Measurements from ENCODE around the gene RBSN.

Gene RBSN

GRCh38 chr3:15066467-15066866 lies 32.5 kb downstream of the RBSN start:
- CTCF ChIA-PET: no interaction called here
- no peak for DNase-seq (ENCODE audit: extremely low spot score)
- POLR2A ChIA-PET: no interaction called here
- no peak for TF ChIP-seq ARNT (IDR thresholded peaks at IDR 0.05)
- TF ChIP-seq SUZ12 (IDR thresholded peaks at IDR 0.05): no peak
- TF ChIP-seq ZNF384 (IDR thresholded peaks at IDR 0.05): no peak
- TF ChIP-seq LEF1 (IDR thresholded peaks at IDR 0.05; ENCODE audit: borderline replicate concordance): no peak
- no peak for TF ChIP-seq TARDBP (IDR thresholded peaks at IDR 0.05)
- no peak for TF ChIP-seq BHLHE40 (IDR thresholded peaks at IDR 0.05; ENCODE audit: borderline replicate concordance)
- TF ChIP-seq PKNOX1 (IDR thresholded peaks at IDR 0.05): no peak
- no peak for TF ChIP-seq ELF4 (IDR thresholded peaks at IDR 0.05)
- no peak for TF ChIP-seq FOXK2 (IDR thresholded peaks at IDR 0.05)
- TF ChIP-seq CTBP1 (IDR thresholded peaks at IDR 0.05; ENCODE audit: borderline replicate concordance): no peak
- TF ChIP-seq NFRKB (IDR thresholded peaks at IDR 0.05): no peak
- TF ChIP-seq FOXA1 (IDR thresholded peaks at IDR 0.05): no peak
- no peak for TF ChIP-seq L3MBTL2 (conservative IDR thresholded peaks at IDR 0.05)
- no peak for TF ChIP-seq SP1 (IDR thresholded peaks at IDR 0.05)
- TF ChIP-seq FOXM1 (IDR thresholded peaks at IDR 0.05; ENCODE audit: borderline replicate concordance): no peak
- TF ChIP-seq HDGF (IDR thresholded peaks at IDR 0.05; ENCODE audit: borderline replicate concordance): no peak

GRCh38 chr3:15065550-15066007 lies 33.4 kb downstream of the RBSN start:
- ChIA-PET CTCF (no interaction called here), POLR2A (interaction anchor here (0.5 to 2.4 kb wide), 20 partner anchors 9 to 414 kb away, joined by 3 to 15 read pairs (median 4); partner anchors contain the start of genes CAPN7, CCDC174 and RBSN)
- DNase-seq (ENCODE audit: extremely low spot score): no peak
- TF ChIP-seq L3MBTL2 (conservative IDR thresholded peaks at IDR 0.05) (no peak), SP1 (IDR thresholded peaks at IDR 0.05) (no peak), ZNF384 (IDR thresholded peaks at IDR 0.05) (no peak), SUZ12 (IDR thresholded peaks at IDR 0.05) (no peak), FOXA1 (IDR thresholded peaks at IDR 0.05) (no peak), TARDBP (IDR thresholded peaks at IDR 0.05) (no peak), FOXK2 (IDR thresholded peaks at IDR 0.05) (no peak)

- DNase-seq (ENCODE audit: extremely low spot score): peak; percentile 96
- CTCF ChIA-PET: interaction anchor here (1.2 kb wide), 1 partner anchor 8 kb away, joined by 3 read pairs; no protein-coding TSS in a partner anchor
- no peak for TF ChIP-seq ZNF384 (IDR thresholded peaks at IDR 0.05)
- TF ChIP-seq NFRKB (IDR thresholded peaks at IDR 0.05): no peak
- TF ChIP-seq SP1 (IDR thresholded peaks at IDR 0.05): no peak
- TF ChIP-seq ELF4 (IDR thresholded peaks at IDR 0.05): peak; percentile 69; the same call in 1 of the 2 replicates
- TF ChIP-seq HDGF (IDR thresholded peaks at IDR 0.05; ENCODE audit: borderline replicate concordance): no peak
- TF ChIP-seq L3MBTL2 (conservative IDR thresholded peaks at IDR 0.05): peak; percentile 94
- TF ChIP-seq TARDBP (IDR thresholded peaks at IDR 0.05): no peak
- POLR2A ChIA-PET: interaction anchor here (0.5 to 2.4 kb wide), 22 partner anchors 9 to 414 kb away, joined by 3 to 15 read pairs (median 4); partner anchors contain the start of genes CAPN7, CCDC174 and RBSN
Observed at GRCh38 chr3:15064835-15065549, 34.0 kb downstream of the RBSN start, which contains the start of gene MRPS25. Gene MRPS25, minus strand, starts transcription at chr3:15065315. Its CDS starts 121 bp downstream, at chr3:15065194.

GRCh38 chr3:15064299-15064834 lies 34.6 kb downstream of the RBSN start:
- TF ChIP-seq PKNOX1 (IDR thresholded peaks at IDR 0.05) (0 out of 2 replicates have a peak, but pooled peaks have one; percentile 16), SP1 (IDR thresholded peaks at IDR 0.05) (no peak)
- ChIA-PET CTCF (interaction anchor here (1.2 kb wide), 1 partner anchor 9 kb away, joined by 3 read pairs; no protein-coding TSS in a partner anchor), POLR2A (interaction anchor here (0.6 to 2.4 kb wide), 18 partner anchors 12 to 152 kb away, joined by 3 to 15 read pairs (median 4); partner anchors contain the start of genes CAPN7 and RBSN)
- no peak for DNase-seq (ENCODE audit: extremely low spot score)

- POLR2A ChIA-PET: interaction anchor here (0.9 to 2.4 kb wide), 3 partner anchors 15 to 34 kb away, joined by 3 to 15 read pairs (median 5); no protein-coding TSS in a partner anchor
- TF ChIP-seq PKNOX1 (IDR thresholded peaks at IDR 0.05) (no peak), ELF4 (IDR thresholded peaks at IDR 0.05) (no peak), HDGF (IDR thresholded peaks at IDR 0.05; ENCODE audit: borderline replicate concordance) (no peak), LEF1 (IDR thresholded peaks at IDR 0.05; ENCODE audit: borderline replicate concordance) (no peak)
- no peak for DNase-seq (ENCODE audit: extremely low spot score)
- CTCF ChIA-PET: interaction anchor here (1.2 kb wide), 1 partner anchor 10 kb away, joined by 3 read pairs; no protein-coding TSS in a partner anchor
Observed at GRCh38 chr3:15063656-15064286, 35.2 kb downstream of the RBSN start.

- POLR2A ChIA-PET: no interaction called here
- CTCF ChIA-PET: no interaction called here
- DNase-seq (ENCODE audit: extremely low spot score): no peak
- TF ChIP-seq FOXA1 (IDR thresholded peaks at IDR 0.05): no peak
- no peak for TF ChIP-seq TARDBP (IDR thresholded peaks at IDR 0.05)
- no peak for TF ChIP-seq NFRKB (IDR thresholded peaks at IDR 0.05)
- no peak for TF ChIP-seq SP1 (IDR thresholded peaks at IDR 0.05)
- no peak for TF ChIP-seq SUZ12 (IDR thresholded peaks at IDR 0.05)
- TF ChIP-seq ZNF384 (IDR thresholded peaks at IDR 0.05): no peak
- no peak for TF ChIP-seq PKNOX1 (IDR thresholded peaks at IDR 0.05)
- no peak for TF ChIP-seq FOXK2 (IDR thresholded peaks at IDR 0.05)
- TF ChIP-seq L3MBTL2 (conservative IDR thresholded peaks at IDR 0.05): no peak
- TF ChIP-seq ARNT (IDR thresholded peaks at IDR 0.05): no peak
- no peak for TF ChIP-seq BHLHE40 (IDR thresholded peaks at IDR 0.05; ENCODE audit: borderline replicate concordance)
- TF ChIP-seq ELF4 (IDR thresholded peaks at IDR 0.05): no peak
- no peak for TF ChIP-seq HDGF (IDR thresholded peaks at IDR 0.05; ENCODE audit: borderline replicate concordance)
- TF ChIP-seq LEF1 (IDR thresholded peaks at IDR 0.05; ENCODE audit: borderline replicate concordance): no peak
- no peak for TF ChIP-seq FOXM1 (IDR thresholded peaks at IDR 0.05; ENCODE audit: borderline replicate concordance)
Observed at GRCh38 chr3:15063238-15063637, 35.7 kb downstream of the RBSN start.
